GM19467 (cell line): Measurements from ENCODE around the gene CASZ1.

Experiments
- ATAC-seq: cut with Tn5 transposase; IDR thresholded peaks from one replicate; pipeline ENCODE4 v1.9.1; 2021; ENCODE audit warnings: mild to moderate bottlenecking, moderate library complexity; ENCODE audit not compliant: unreplicated experiment

Gene CASZ1

GRCh38 chr1:10733474-10734366 is 62.7 kb downstream of the CASZ1 start:
- ATAC-seq = no peak

GRCh38 chr1:10730985-10731384 is 65.5 kb downstream of the CASZ1 start:
- ATAC-seq = no peak

DNA sequence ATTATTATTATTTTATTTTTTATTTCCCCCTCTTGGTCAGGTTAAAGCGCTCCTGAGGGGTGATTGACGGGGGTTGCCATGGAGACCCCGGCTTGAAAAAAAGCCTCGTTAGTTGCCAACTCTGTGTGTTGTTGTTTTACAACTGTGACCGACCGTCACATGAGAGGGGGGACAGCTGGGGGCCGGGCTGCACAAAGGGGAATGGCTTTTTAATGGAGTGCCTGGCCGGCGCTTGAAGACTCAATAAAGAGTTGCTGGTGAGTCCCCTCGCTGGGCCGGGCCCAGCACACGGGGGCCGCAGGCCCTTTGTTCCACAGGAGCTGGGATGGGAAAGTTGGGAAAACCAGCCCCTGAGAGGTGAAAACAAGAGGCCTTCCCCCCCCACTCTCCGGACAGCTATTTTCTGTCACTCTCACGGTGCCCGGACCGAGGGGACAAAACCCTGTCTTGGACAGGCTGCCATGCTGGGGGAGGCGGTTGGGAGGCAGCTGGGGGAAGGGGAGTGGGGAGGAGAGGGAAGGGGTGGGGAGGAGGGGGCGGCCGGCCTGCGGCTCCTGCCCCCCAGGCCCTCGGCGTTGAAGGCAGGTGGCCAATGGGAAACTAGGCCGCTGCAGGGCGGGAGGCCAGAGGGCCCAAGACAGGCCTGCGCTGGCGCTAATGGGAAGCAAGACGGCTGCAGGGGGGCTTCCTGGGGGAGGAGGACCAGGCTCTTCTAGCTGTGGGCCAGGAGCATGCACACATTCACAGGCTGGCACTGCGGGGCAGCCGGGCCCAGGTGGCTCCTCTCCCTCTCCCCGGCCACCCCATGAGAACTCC is 67.6 kb downstream of the CASZ1 start:
- no peak for ATAC-seq

- ATAC-seq = no peak
Measured at GRCh38 chr1:10727751-10728232, 68.7 kb downstream of the CASZ1 start.

- ATAC-seq = no peak
Measured at GRCh38 chr1:10726355-10726754, 70.1 kb downstream of the CASZ1 start.

GRCh38 chr1:10724948-10725847 is 71.2 kb downstream of the CASZ1 start:
- no peak for ATAC-seq

GRCh38 chr1:10724511-10724910 is 71.9 kb downstream of the CASZ1 start:
- no peak for ATAC-seq

- no peak for ATAC-seq
Measured at GRCh38 chr1:10724052-10724494, 72.4 kb downstream of the CASZ1 start.

DNA sequence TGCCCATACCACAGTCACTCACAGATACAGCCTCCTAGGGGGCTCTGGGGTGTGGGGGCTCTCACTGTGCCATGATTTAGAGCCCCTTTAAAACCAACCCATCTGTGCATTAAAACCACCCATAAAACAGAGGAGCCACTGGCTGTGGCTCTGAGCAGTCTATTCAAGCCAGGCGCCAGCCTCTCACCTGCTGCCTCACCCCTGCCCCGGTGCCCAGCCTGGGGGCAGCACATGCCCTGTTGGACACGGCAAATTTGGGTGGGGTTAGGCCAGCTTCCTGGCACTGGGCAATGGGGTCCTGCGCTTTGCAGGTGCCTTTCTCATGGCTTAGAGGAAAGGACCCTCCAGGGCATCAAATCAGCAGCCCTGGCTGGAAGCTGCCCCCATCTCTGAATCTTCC is 73.1 kb downstream of the CASZ1 start:
- ATAC-seq = no peak

- ATAC-seq = no peak
Measured at GRCh38 chr1:10722803-10723202, 73.6 kb downstream of the CASZ1 start.

DNA sequence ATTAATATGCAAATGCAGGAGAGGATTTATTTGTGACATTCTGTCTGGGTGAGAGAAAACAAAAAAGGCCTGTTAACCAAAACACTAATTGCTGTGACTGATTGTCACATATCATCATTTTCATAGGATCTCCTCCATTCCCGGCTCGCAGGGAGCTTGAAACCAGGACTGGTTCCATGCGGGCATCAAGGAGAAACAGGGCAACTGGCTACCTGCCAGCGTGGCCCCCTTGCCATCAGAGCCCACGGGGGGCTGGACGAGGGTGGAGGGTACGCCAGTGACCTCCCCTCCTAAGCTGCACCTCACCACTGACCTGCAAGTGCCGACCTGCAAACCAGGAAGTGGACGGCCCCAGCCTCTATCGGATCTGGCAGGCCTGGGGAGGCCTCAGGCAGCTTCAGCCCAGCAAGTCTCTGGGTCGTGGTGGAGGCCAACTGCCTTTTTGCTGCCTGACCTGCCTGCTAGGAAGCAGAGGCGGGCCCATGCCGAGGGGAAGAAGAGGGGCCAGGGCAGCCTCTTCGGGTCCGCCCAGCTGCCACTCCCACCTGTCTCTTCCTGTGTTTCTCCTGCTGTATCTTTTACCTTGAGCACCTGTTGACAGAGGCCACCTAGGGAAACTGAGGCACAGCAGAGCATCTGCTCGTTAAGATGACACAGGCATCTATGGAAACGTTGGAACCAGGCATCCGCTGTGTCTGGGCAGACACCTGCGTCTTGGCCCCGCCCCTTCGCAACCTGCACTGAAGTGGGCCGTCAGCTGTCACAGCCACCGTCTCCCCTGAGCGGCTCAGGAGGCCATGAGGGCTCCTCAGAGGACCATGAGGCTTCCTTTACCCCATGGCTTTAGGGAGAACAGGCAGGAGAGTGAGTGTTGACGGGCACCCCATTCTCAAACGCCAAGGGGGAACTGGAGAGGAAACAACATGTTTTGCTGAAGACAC is 74.8 kb downstream of the CASZ1 start:
- no peak for ATAC-seq

DNA sequence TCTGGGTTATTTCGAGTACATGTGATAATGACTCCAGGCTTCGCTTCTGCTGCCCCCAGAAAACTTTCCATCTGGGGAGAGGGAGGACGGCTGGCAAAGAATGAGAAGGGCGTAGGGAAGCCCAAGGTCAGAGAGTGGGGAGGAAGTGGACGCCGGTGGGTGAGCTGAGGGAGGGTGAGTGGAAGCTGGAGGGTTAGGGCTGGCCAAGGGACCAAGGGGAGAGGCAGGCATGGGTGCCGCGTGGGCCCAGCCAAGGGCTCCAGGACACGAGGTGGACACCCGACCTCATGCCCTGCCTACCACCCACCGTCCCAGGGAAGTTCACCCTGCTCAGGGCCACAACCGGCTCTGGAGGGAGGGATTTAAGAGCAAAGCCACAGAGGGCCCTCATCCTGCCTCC is 75.8 kb downstream of the CASZ1 start:
- ATAC-seq = no peak

DNA sequence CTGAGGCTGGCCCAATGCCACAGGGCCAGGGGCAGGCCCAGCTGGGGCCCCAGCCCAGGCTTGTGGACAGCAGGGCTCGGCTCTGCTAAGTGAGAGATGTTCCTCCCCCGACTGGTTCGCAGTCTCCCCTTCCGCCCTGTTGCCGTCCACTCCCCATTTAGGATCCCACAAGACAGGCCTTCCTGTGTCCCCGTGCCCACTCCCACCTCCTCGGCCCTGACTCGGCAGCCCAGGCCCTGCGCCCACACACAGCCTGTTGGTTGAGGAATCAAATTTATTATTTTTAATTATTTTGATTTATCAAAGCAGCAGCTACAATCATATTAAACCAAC is 78.4 kb downstream of the CASZ1 start:
- no peak for ATAC-seq

DNA sequence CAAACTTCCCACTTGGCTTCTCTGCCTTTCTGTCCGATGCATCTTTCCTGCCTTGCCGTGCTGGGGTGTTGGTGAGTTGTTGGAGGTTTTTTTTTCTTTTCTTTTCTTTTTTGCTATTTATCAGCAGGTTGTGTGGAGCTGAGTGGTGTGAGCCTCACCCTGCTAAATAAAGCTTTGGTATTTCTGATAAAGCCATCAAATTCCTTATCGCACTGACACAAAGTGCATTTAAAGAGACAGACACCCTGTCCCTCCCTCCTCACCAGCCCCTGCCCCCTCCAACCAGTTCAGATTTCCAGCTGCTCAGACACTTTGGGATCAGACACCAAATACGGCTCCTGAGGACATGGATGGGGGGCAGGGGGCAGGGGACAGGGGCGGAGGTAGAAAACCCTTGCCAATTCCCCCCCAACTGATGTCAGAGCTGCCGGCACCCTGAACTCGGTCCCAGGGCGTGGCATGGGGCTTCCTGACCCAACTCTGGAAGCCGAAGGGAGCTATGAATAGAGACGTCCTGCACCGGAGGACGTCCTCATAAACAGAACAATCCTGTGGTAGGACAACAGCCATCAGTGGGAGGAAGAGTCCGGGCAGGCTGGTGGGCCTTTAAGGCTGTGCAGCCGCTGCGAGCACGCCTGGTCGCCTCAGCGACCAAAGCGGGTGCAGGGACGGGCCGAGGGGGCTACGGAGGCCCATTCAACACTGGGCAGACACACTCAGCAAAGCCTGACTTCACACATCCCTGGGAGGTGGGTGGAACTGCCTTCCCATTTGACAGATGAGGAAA is 79.0 kb downstream of the CASZ1 start:
- ATAC-seq = no peak

DNA sequence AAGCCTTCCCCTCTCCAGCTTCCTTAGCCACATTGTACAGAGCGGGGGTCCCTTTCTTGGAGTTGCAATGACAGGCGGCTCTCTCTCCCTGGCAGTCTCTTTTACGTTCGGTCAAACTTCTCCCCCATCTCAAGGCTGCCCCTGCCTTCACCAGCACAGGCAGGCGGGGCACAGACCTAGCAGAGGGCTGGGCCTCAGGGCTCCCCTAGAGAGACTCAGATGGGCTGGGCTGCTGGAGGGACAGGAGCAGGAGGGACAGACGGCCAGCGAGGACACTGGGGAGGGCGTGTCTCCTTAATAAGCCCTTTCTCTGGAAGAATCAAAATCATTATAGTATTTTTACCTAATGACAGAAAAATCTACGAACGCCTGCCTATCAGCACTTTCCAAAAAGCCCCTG is 79.6 kb downstream of the CASZ1 start:
- no peak for ATAC-seq

DNA sequence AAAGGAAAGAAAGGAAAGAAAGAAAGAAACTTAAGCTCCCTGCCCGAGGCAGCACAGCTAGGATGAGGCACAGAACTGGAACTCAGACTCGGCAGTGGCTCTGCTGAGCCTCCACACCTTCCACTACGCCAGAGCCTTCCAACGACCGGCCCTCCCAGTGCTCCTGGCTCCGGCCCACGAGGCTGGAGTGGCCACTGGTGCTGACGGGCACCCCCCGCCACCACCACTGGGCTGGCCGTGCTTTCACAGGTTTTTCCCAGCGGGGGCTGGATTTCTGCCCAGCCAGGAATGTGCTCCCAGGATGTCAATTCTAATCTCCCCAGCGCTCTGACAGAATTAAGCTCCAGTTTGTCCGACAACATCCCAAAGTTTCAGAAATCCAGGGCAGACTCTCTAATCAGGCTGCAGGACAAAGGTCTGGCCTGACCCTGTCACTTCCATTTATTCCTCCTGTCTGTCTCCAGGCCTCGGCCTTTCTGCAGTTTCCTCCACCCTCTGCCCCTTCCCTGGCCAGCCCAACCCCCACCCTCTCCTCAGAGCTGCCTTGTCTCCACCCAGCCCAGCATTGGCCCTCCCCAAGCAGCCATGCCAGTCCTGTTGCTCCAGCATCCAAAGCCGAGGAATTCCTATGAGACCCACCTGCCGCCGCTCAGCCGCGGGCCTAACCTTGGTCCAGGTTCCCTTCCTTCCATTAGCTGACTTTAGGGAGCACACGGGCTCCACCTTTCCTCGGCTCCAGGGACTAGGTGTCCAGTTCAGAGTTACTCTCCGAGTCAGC is 81.9 kb downstream of the CASZ1 start:
- no peak for ATAC-seq

DNA sequence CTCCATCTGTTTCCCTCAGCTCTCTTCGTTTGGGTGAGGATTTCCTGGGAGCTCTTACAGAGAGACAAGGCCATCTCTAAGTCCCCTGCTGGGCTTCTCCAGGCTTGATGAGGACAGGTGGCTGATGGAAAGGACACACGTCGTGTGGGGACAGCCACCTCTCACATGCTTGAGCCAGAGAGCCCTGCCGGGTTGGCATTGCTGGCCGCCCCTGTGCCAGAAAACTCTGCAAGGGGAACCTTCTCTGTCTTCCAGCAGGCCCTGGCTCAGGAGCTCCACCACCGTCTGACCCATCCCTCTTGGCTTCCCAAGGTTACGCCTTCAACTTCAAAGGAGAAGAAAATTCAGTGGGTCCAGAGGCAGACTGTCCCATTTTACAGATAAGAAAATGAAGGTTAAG is 82.8 kb downstream of the CASZ1 start:
- ATAC-seq = no peak
